Activated naive CD8-positive, alpha-beta T cell treated with anti-CD3 and anti-CD28 coated beads, Interleukin-2, amount 10 ng/mL, durations not matched to agents 7 days and 5 days (primary cell): ENCODE data around the gene JARID2. TPM values are rescaled to one million over a fixed set of nuclear protein-coding genes. Genes with fewer than 3 reads are reported as not detected.
A peak's percentile ranks its signal among the peaks of the same experiment; 100 is the strongest.
"Not testable (repeated sequence)": the region's sequence is repeated elsewhere in the genome, so short reads cannot be mapped to it uniquely, and the experiment has no call there.

Experiments
- ATAC-seq: fragments of 150-1000 bp; cut with Tn5 transposase; one replicate; pipeline ENCODE4 v1.10.0; 2021; ENCODE audit warnings: low read depth, moderate library complexity
- POLR2A ChIA-PET: fragments of 350-600 bp; sonication (Branson Sonifier 250); formaldehyde crosslinking; loops from one replicate; lab custom pipeline; 2021; ENCODE audit warnings: antibody characterized with exemption; lab: Charles Lee
- DNase-seq: peaks from one replicate; pipeline ENCODE4 v3.0.0; 2021
- H3K27ac Mint-ChIP-seq: one replicate; pipeline ENCODE4 v1.8.0; 2022; ENCODE audit warnings: mild to moderate bottlenecking, mixed read lengths
- H3K27me3 Mint-ChIP-seq: one replicate; pipeline ENCODE4 v1.8.0; 2022; ENCODE audit warnings: mild to moderate bottlenecking, moderate library complexity, mixed read lengths
- H3K36me3 Mint-ChIP-seq: one replicate; pipeline ENCODE4 v1.8.0; 2021; ENCODE audit warnings: mild to moderate bottlenecking, mixed read lengths
- H3K4me1 Mint-ChIP-seq: one replicate; pipeline ENCODE4 v1.8.0; 2021; ENCODE audit warnings: mixed read lengths
- H3K4me3 Mint-ChIP-seq: one replicate; pipeline ENCODE4 v1.8.0; 2022; ENCODE audit warnings: mild to moderate bottlenecking, moderate library complexity, mixed read lengths
- H3K9me3 Mint-ChIP-seq: one replicate; pipeline ENCODE4 v1.8.0; 2021; ENCODE audit warnings: mixed read lengths
- total RNA-seq, 2 experiments: library from RNA; stranded (reverse); gene quantifications; one replicate each; pipeline ENCODE4 v1.2.3, GENCODE V29; 2021

The JARID2 gene
- total RNA-seq, 2 experiments from 2014 or later = 30.0 to 31.5 TPM

GRCh38 chr6:15410752-15411151 lies 164.9 kb downstream of the JARID2 start:
- peak; percentile 38 for ATAC-seq
- peak overlapping the region; percentile 93 for H3K27ac Mint-ChIP-seq
- POLR2A ChIA-PET = interaction anchor here (0.7 to 3.7 kb wide), 3 partner anchors 11 to 103 kb away, joined by 3 to 31 read pairs (median 3); no protein-coding TSS in a partner anchor
- no peaks in the 10 kb centered on the region for H3K9me3 Mint-ChIP-seq
- DNase-seq = no peak
- no peaks in the 10 kb centered on the region for H3K27me3 Mint-ChIP-seq
- peaks cover 43% of the 10 kb centered on the region for H3K36me3 Mint-ChIP-seq
- peak overlapping the region; percentile 81 for H3K4me3 Mint-ChIP-seq
- H3K4me1 Mint-ChIP-seq = peaks cover 65% of the 10 kb centered on the region

- H3K27me3 Mint-ChIP-seq = no peaks in the 10 kb centered on the region
- ATAC-seq = peak; percentile 36
- no peak for DNase-seq
- POLR2A ChIA-PET = interaction anchor here (1.3 to 3.7 kb wide), 2 partner anchors 10 kb away, joined by 4 to 31 read pairs; no protein-coding TSS in a partner anchor
- H3K9me3 Mint-ChIP-seq = peaks cover 1% of the 10 kb centered on the region
- H3K4me1 Mint-ChIP-seq = peaks cover 63% of the 10 kb centered on the region
- peak overlapping the region; percentile 93 for H3K27ac Mint-ChIP-seq
- H3K36me3 Mint-ChIP-seq = peaks cover 47% of the 10 kb centered on the region
- H3K4me3 Mint-ChIP-seq = peak overlapping the region; percentile 81
Observed at GRCh38 chr6:15411766-15412165, 165.9 kb downstream of the JARID2 start.

GRCh38 chr6:15412767-15413166 lies 166.9 kb downstream of the JARID2 start:
- Mint-ChIP-seq H3K27ac (no peak overlapping the region), H3K27me3 (no peaks in the 10 kb centered on the region), H3K9me3 (peaks cover 4% of the 10 kb centered on the region), H3K4me1 (peaks cover 65% of the 10 kb centered on the region), H3K36me3 (peaks cover 51% of the 10 kb centered on the region), H3K4me3 (no peak overlapping the region)
- no peak for DNase-seq
- no peak for ATAC-seq
- POLR2A ChIA-PET = interaction anchor here (3.7 kb wide), 1 partner anchor 9 kb away, joined by 31 read pairs; no protein-coding TSS in a partner anchor

GRCh38 chr6:15413466-15414234 lies 167.8 kb downstream of the JARID2 start:
- H3K4me3 Mint-ChIP-seq = no peak overlapping the region
- H3K9me3 Mint-ChIP-seq = peaks cover 5% of the 10 kb centered on the region
- POLR2A ChIA-PET = interaction anchor here (3.7 kb wide), 1 partner anchor 8 kb away, joined by 31 read pairs; no protein-coding TSS in a partner anchor
- H3K27ac Mint-ChIP-seq = peak overlapping the region; percentile 34
- ATAC-seq = no peak
- no peaks in the 10 kb centered on the region for H3K27me3 Mint-ChIP-seq
- peaks cover 59% of the 10 kb centered on the region for H3K36me3 Mint-ChIP-seq
- peaks cover 61% of the 10 kb centered on the region for H3K4me1 Mint-ChIP-seq
- DNase-seq = no peak

GRCh38 chr6:15414235-15414612 lies 168.4 kb downstream of the JARID2 start:
- DNase-seq (no peak), ATAC-seq (no peak)
- peaks cover 56% of the 10 kb centered on the region for H3K4me1 Mint-ChIP-seq
- POLR2A ChIA-PET = no interaction called here
- peaks cover 7% of the 10 kb centered on the region for H3K9me3 Mint-ChIP-seq
- H3K36me3 Mint-ChIP-seq = peaks cover 61% of the 10 kb centered on the region
- H3K4me3 Mint-ChIP-seq = no peak overlapping the region
- no peaks in the 10 kb centered on the region for H3K27me3 Mint-ChIP-seq
- H3K27ac Mint-ChIP-seq = peak overlapping the region; percentile 10

GRCh38 chr6:15415622-15416021 lies 169.8 kb downstream of the JARID2 start:
- H3K27ac Mint-ChIP-seq, H3K27me3 Mint-ChIP-seq, ATAC-seq, H3K4me3 Mint-ChIP-seq, DNase-seq, POLR2A ChIA-PET: not testable (repeated sequence)
- peaks cover 46% of the 10 kb centered on the region for H3K4me1 Mint-ChIP-seq
- peaks cover 10% of the 10 kb centered on the region for H3K9me3 Mint-ChIP-seq
- H3K36me3 Mint-ChIP-seq = peaks cover 69% of the 10 kb centered on the region

GRCh38 chr6:15416932-15417509 lies 171.2 kb downstream of the JARID2 start:
- POLR2A ChIA-PET = no interaction called here
- Mint-ChIP-seq H3K36me3 (peaks cover 60% of the 10 kb centered on the region), H3K4me3 (peak overlapping the region; percentile 7), H3K4me1 (peaks cover 43% of the 10 kb centered on the region), H3K27me3 (no peaks in the 10 kb centered on the region), H3K27ac (peak overlapping the region; percentile 53), H3K9me3 (peaks cover 10% of the 10 kb centered on the region)
- ATAC-seq (no peak), DNase-seq (no peak)

GRCh38 chr6:15417811-15418210 lies 171.9 kb downstream of the JARID2 start:
- peak overlapping the region; percentile 21 for H3K27ac Mint-ChIP-seq
- H3K4me3 Mint-ChIP-seq = no peak overlapping the region
- H3K27me3 Mint-ChIP-seq = no peaks in the 10 kb centered on the region
- peaks cover 10% of the 10 kb centered on the region for H3K9me3 Mint-ChIP-seq
- POLR2A ChIA-PET = no interaction called here
- ATAC-seq (peak; percentile 25), DNase-seq (no peak)
- peaks cover 47% of the 10 kb centered on the region for H3K4me1 Mint-ChIP-seq
- H3K36me3 Mint-ChIP-seq = peaks cover 55% of the 10 kb centered on the region

- peaks cover 51% of the 10 kb centered on the region for H3K36me3 Mint-ChIP-seq
Observed at GRCh38 chr6:15419493-15419892, 173.6 kb downstream of the JARID2 start.

GRCh38 chr6:15420959-15421438 lies 175.1 kb downstream of the JARID2 start:
- Mint-ChIP-seq H3K4me3 (peak overlapping the region; percentile 77), H3K4me1 (peaks cover 50% of the 10 kb centered on the region), H3K27ac (peak overlapping the region; percentile 92), H3K9me3 (peaks cover 10% of the 10 kb centered on the region), H3K36me3 (peaks cover 58% of the 10 kb centered on the region), H3K27me3 (no peaks in the 10 kb centered on the region)
- ATAC-seq = peak; percentile 68
- POLR2A ChIA-PET = interaction anchor here (0.7 to 3.7 kb wide), 6 partner anchors 9 to 704 kb away, joined by 4 to 36 read pairs (median 6); no protein-coding TSS in a partner anchor
- DNase-seq = peak; percentile 45

More at GRCh38 chr6:15419493-15419892, 173.6 kb downstream of the JARID2 start:
- ATAC-seq = no peak
- peaks cover 10% of the 10 kb centered on the region for H3K9me3 Mint-ChIP-seq
- no peaks in the 10 kb centered on the region for H3K27me3 Mint-ChIP-seq
- POLR2A ChIA-PET = interaction anchor here (1.2 kb wide), 1 partner anchor 14 kb away, joined by 4 read pairs; no protein-coding TSS in a partner anchor
- H3K27ac Mint-ChIP-seq = peak overlapping the region; percentile 40
- peaks cover 45% of the 10 kb centered on the region for H3K4me1 Mint-ChIP-seq
- no peak for DNase-seq
- H3K4me3 Mint-ChIP-seq = no peak overlapping the region

GRCh38 chr6:15421945-15422733 lies 176.3 kb downstream of the JARID2 start:
- peak overlapping the region; percentile 77 for H3K4me3 Mint-ChIP-seq
- POLR2A ChIA-PET = interaction anchor here (0.5 to 3.7 kb wide), 10 partner anchors 10 to 447 kb away, joined by 3 to 36 read pairs (median 4); no protein-coding TSS in a partner anchor
- H3K27ac Mint-ChIP-seq = peak overlapping the region; percentile 92
- ATAC-seq = peak; percentile 75
- H3K36me3 Mint-ChIP-seq = peaks cover 55% of the 10 kb centered on the region
- H3K27me3 Mint-ChIP-seq = no peaks in the 10 kb centered on the region
- peaks cover 55% of the 10 kb centered on the region for H3K4me1 Mint-ChIP-seq
- H3K9me3 Mint-ChIP-seq = peaks cover 6% of the 10 kb centered on the region
- peak; percentile 46 for DNase-seq

GRCh38 chr6:15423286-15423993 lies 177.6 kb downstream of the JARID2 start:
- Mint-ChIP-seq H3K4me1 (peaks cover 60% of the 10 kb centered on the region), H3K4me3 (peak overlapping the region; percentile 14), H3K27me3 (no peaks in the 10 kb centered on the region), H3K27ac (peak overlapping the region; percentile 84), H3K9me3 (peaks cover 6% of the 10 kb centered on the region), H3K36me3 (peaks cover 44% of the 10 kb centered on the region)
- POLR2A ChIA-PET = interaction anchor here (0.8 to 3.7 kb wide), 5 partner anchors 11 to 90 kb away, joined by 3 to 36 read pairs (median 10); no protein-coding TSS in a partner anchor
- no peak for ATAC-seq
- no peak for DNase-seq
